Gastrocnemius medialis (tissue), 4 donors: ENCODE data around the gene PGAP6.

ENCODE experiments used
- CTCF ChIP-seq, 5 experiments: fragments of 450-650 bp in 3 of 5; fragments of 200-600 bp in 2 of 5; sonication (generic) in 2 of 5; IDR thresholded peaks in 4 of 5; conservative IDR thresholded peaks in 1 of 5; 1 replicate in 4 of 5; 2 replicates in 1 of 5; pipeline ENCODE4 v1.5.1; 2016 to 2019; ENCODE audit warnings: antibody characterized with exemption in 5 of 5, mild to moderate bottlenecking in 3 of 5, moderate library complexity in 3 of 5
- POLR2A ChIP-seq, 2 donors: fragments of 450-650 bp; IDR thresholded peaks; one replicate each; pipeline ENCODE4 v1.6.1; 2017; ENCODE audit warnings: antibody characterized with exemption in 2 of 2, mild to moderate bottlenecking in 2 of 2, moderate library complexity in 2 of 2

GRCh38 chr16:379183-379960, 2.4 kb downstream of the PGAP6 start:
- TF ChIP-seq CTCF (IDR thresholded peaks at IDR 0.05 in 4 of 5, conservative IDR thresholded peaks at IDR 0.05 in 1 of 5) (no peak), POLR2A (IDR thresholded peaks at IDR 0.05) (no peak)
